HEK293T (cell line): ENCODE results near the gene SOX6.

Experiments used
- BHLHE40 ChIP-seq: fragments of 450-650 bp; IDR thresholded peaks from 2 replicates; pipeline ENCODE4 v1.6.1; 2016; ENCODE audit warnings: mild to moderate bottlenecking, moderate library complexity, borderline replicate concordance
- ELF4 ChIP-seq: fragments of 450-650 bp; IDR thresholded peaks from 2 replicates; pipeline ENCODE4 v1.6.1; 2017; ENCODE audit warnings: antibody characterized with exemption
- FOXA1 ChIP-seq: fragments of 450-650 bp; IDR thresholded peaks from 2 replicates; pipeline ENCODE4 v1.6.1; 2016; ENCODE audit warnings: mild to moderate bottlenecking
- FOXM1 ChIP-seq: fragments of 450-650 bp; IDR thresholded peaks from 2 replicates; pipeline ENCODE4 v1.6.1; 2017; ENCODE audit warnings: mild to moderate bottlenecking, borderline replicate concordance
- HDGF ChIP-seq: fragments of 450-650 bp; IDR thresholded peaks from 2 replicates; pipeline ENCODE4 v1.6.1; 2017; ENCODE audit warnings: antibody characterized with exemption, borderline replicate concordance
- L3MBTL2 ChIP-seq: fragments of 450-650 bp; conservative IDR thresholded peaks from 2 replicates; pipeline ENCODE4 v1.6.1; 2016; ENCODE audit warnings: mild to moderate bottlenecking
- NFRKB ChIP-seq: fragments of 450-650 bp; IDR thresholded peaks from 2 replicates; pipeline ENCODE4 v1.6.1; 2016; ENCODE audit warnings: mild to moderate bottlenecking, moderate library complexity
- SP1 ChIP-seq: fragments of 450-650 bp; IDR thresholded peaks from 2 replicates; pipeline ENCODE4 v1.6.1; 2017
- SUZ12 ChIP-seq: fragments of 450-650 bp; IDR thresholded peaks from 2 replicates; pipeline ENCODE4 v1.6.1; 2016; ENCODE audit warnings: mild to moderate bottlenecking
- TARDBP ChIP-seq: fragments of 450-650 bp; IDR thresholded peaks from 2 replicates; pipeline ENCODE4 v1.6.1; 2016
- ZNF384 ChIP-seq: fragments of 450-650 bp; IDR thresholded peaks from 2 replicates; pipeline ENCODE4 v1.6.1; 2016
- TF ChIP-seq, protein P1 (sequence below): fragments of 450-650 bp; IDR thresholded peaks from 2 replicates; pipeline ENCODE4 v1.6.1; 2016

DNA sequence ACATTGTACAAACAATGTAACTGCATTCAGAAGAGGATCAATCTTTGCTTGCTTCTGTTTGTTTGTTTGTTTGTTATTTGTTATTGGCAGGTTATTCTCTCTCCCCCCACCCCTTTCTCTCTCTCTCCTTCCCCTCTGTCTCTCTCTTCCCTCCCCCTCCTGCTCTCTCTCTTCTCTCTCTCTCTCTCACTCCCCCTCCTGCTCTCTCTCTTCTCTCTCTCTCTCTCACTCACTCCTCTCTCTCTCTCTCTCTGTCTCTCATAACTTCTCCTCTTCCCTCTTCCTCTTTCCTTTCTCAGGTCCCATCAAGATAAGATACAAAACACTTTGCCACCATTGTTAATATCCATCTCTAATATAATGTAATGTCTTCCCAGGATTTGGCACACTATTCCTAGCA, 236.3 kb downstream of the SOX6 start:
- TF ChIP-seq SP1 (no peak), ELF4 (no peak), ZNF384 (no peak), TARDBP (no peak), NFRKB (no peak), FOXA1 (no peak), SUZ12 (no peak), HDGF (no peak), BHLHE40 (no peak), FOXM1 (no peak), L3MBTL2 (no peak)
- TF ChIP-seq, protein P1, sequence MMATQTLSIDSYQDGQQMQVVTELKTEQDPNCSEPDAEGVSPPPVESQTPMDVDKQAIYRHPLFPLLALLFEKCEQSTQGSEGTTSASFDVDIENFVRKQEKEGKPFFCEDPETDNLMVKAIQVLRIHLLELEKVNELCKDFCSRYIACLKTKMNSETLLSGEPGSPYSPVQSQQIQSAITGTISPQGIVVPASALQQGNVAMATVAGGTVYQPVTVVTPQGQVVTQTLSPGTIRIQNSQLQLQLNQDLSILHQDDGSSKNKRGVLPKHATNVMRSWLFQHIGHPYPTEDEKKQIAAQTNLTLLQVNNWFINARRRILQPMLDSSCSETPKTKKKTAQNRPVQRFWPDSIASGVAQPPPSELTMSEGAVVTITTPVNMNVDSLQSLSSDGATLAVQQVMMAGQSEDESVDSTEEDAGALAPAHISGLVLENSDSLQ: no peak
